ENCODE measurements around the gene C1orf232. TPM values are rescaled to one million over a fixed set of nuclear protein-coding genes. Genes with fewer than 3 reads are reported as not detected.
A peak's percentile ranks its signal among the peaks of the same experiment; 100 is the strongest.

Gene C1orf232
- total and polyA plus RNA-seq, 7 donors, result not detected

GRCh38 chr1:26164036-26164860 lies 4.5 kb downstream of the C1orf232 start:
- ATAC-seq (peak; percentile 46 to 64 (median 56)), DNase-seq (peak; percentile 45 to 75)
- Histone ChIP-seq H3K27ac (peak overlapping the region; percentile 71), H3K36me3 (ENCODE audit: insufficient read depth in 1 of 2, low read depth in 1 of 2) (no peaks in the 10 kb centered on the region), H3K4me1 (peaks cover 13% of the 10 kb centered on the region), H3K4me3 (peak overlapping the region; percentile 66), H3K9me3 (no peaks in the 10 kb centered on the region), H3K27me3 (ENCODE audit: insufficient read depth in 3 of 3, low read length in 2 of 3) (no peaks in the 10 kb centered on the region)
- peak; percentile 79 for TF ChIP-seq CTCF (IDR thresholded peaks at IDR 0.05)
- intact Hi-C loops (cut with DNase I), result loop anchor here (5.0 to 10.0 kb wide), 4 partner anchors 57 to 269 kb away; no protein-coding TSS in a partner anchor
- WGBS, 3 donors, result 10 to 11% (median 10%) methylated on average over 57 to 72 of the region's 72 CpGs

- Histone ChIP-seq H3K36me3 (ENCODE audit: insufficient read depth in 1 of 2, low read depth in 1 of 2) (no peaks in the 10 kb centered on the region), H3K4me3 (peak overlapping the region; percentile 66), H3K27me3 (ENCODE audit: insufficient read depth in 3 of 3, low read length in 2 of 3) (no peaks in the 10 kb centered on the region), H3K27ac (peak overlapping the region; percentile 71), H3K9me3 (no peaks in the 10 kb centered on the region), H3K4me1 (peaks cover 13% of the 10 kb centered on the region)
- DNase-seq, result no peak
- intact Hi-C loops (cut with DNase I), result loop anchor here (5.0 to 10.0 kb wide), 4 partner anchors 56 to 269 kb away; no protein-coding TSS in a partner anchor
- no peak for ATAC-seq
- no peak for TF ChIP-seq CTCF (IDR thresholded peaks at IDR 0.05)
- WGBS, 3 donors, result 73 to 75% (median 74%) methylated on average over 9 of the region's 9 CpGs
These were observed 5.1 kb downstream of the C1orf232 start for GRCh38 chr1:26163684-26164035.

- Histone ChIP-seq H3K27ac (peak overlapping the region; percentile 83), H3K36me3 (ENCODE audit: insufficient read depth in 1 of 2, low read depth in 1 of 2) (no peaks in the 10 kb centered on the region), H3K4me1 (peaks cover 13% of the 10 kb centered on the region), H3K4me3 (peak overlapping the region; percentile 81), H3K27me3 (ENCODE audit: insufficient read depth in 3 of 3, low read length in 2 of 3) (no peaks in the 10 kb centered on the region), H3K9me3 (no peaks in the 10 kb centered on the region)
- WGBS, 3 donors, result 40 to 49% (median 48%) methylated on average over 20 to 21 of the region's 21 CpGs
- ATAC-seq, result no peak
- no peak for TF ChIP-seq CTCF (IDR thresholded peaks at IDR 0.05)
- intact Hi-C loops (cut with DNase I), result loop anchor here (5.0 to 10.0 kb wide), 4 partner anchors 55 to 267 kb away; no protein-coding TSS in a partner anchor
- DNase-seq, result no peak
These were observed 6.5 kb downstream of the C1orf232 start for GRCh38 chr1:26162220-26162709.

GRCh38 chr1:26161415-26162219 lies 7.1 kb downstream of the C1orf232 start:
- WGBS, 3 donors, result 2% methylated on average over 68 to 98 of the region's 98 CpGs
- ATAC-seq (peak; percentile 78 to 87 (median 86)), DNase-seq (peak; percentile 69 to 88)
- Histone ChIP-seq H3K27ac (peak overlapping the region; percentile 83), H3K27me3 (ENCODE audit: insufficient read depth in 3 of 3, low read length in 2 of 3) (no peaks in the 10 kb centered on the region), H3K36me3 (ENCODE audit: insufficient read depth in 1 of 2, low read depth in 1 of 2) (no peaks in the 10 kb centered on the region), H3K9me3 (no peaks in the 10 kb centered on the region), H3K4me1 (peaks cover 13% of the 10 kb centered on the region), H3K4me3 (peak overlapping the region; percentile 81)
- TF ChIP-seq CTCF (IDR thresholded peaks at IDR 0.05), result peak; percentile 29
- intact Hi-C loops (cut with DNase I), result loop anchor here (5.0 to 10.0 kb wide), 4 partner anchors 54 to 267 kb away; no protein-coding TSS in a partner anchor
